NCI-H1417 treated with DMSO at 0.1 percent for 48 hours (cell line): ENCODE results near the gene CCNI2.

Experiments used
- DNase-seq: peaks from one replicate; lab custom pipeline; 2025; lab: John Stamatoyannopoulos, UW

The CCNI2 gene, protein sequence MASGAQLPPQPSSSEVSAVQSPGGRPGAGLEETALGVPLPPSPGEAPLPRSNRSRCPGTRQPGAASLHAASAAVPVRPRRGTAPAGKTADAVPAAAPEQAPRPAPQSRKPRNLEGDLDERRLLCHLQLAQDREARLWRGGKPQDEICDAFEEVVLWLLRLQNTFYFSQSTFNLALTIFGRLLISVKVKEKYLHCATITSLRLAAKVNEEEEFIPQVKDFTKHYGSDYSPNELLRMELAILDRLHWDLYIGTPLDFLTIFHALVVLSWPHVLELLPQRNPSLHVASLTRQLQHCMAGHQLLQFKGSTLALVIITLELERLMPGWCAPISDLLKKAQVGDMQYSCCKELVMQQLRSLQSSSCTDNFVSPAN

DNA sequence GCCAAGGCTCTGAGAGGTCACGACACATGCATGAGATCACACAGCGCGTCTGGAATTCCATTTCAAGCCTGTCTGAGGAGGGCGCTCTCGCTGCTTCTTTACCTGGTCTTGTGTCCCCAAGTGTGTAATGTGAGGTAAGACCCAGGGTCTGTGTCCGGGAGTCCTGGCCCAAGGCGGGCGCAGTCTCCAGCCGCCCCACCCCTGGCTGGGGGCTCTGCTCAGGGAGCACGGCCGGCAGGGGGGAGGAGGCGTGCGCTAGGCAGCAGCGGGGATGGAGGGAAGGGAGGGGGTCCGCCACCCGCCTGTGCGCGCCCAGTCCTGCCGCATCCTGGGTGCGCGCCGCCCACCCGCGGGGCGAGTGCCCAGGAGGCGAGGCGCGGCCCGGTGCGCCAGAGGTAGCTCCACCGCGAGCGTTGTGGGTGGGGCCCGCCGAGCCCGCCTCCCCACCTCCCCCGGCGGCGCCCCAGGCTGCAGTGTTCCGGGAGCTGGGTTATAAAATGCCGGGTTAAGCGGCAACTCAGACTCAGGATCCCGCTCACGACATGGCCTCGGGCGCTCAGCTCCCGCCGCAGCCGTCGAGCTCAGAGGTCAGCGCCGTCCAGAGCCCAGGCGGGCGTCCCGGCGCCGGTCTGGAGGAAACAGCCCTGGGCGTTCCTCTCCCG lies at the start of gene CCNI2:
TSS of gene CCNI2 (plus strand) at position 473 of the 662 bp plus-strand sequence. CDS start at position 543, 70 bp downstream.
- no peak for DNase-seq

DNA sequence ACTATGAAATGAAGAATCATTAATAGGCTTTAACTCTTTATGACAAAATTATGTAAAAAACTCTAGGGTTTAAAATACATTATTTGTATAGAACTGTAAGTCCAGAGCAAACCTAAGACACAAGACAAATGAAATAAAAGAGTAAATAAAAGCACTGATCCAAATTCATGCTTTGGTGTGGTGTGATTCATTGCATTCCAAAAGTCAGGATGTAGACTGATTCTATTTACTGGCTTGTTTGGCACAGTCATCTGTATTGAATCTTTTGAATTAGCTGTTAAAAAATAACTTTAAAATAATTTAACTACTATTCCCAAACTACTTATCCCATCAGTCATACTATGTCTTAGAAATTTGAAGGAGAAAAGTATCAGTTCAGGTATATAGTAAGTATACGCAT lies 42.4 kb upstream of the CCNI2 start:
- DNase-seq, result no peak

DNA sequence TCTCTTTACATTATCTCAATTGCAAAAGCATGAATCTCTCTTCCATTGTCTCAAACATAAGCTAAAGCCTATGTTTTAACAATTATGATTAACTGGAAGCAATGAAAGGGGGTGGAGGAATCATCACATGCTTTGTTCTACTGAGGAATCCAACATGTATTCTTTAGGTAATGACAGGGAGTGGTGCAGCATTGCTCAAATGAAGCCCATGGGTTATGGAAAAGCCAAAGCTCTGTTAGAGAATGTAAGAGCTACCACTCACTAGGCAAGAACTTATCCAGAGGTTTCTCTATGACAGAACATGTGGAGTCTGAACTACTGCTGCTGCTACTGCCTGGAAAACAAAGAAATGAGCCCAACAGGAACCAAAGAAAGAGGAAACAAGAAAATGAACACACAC lies 38.6 kb upstream of the CCNI2 start:
- DNase-seq, result no peak

DNA sequence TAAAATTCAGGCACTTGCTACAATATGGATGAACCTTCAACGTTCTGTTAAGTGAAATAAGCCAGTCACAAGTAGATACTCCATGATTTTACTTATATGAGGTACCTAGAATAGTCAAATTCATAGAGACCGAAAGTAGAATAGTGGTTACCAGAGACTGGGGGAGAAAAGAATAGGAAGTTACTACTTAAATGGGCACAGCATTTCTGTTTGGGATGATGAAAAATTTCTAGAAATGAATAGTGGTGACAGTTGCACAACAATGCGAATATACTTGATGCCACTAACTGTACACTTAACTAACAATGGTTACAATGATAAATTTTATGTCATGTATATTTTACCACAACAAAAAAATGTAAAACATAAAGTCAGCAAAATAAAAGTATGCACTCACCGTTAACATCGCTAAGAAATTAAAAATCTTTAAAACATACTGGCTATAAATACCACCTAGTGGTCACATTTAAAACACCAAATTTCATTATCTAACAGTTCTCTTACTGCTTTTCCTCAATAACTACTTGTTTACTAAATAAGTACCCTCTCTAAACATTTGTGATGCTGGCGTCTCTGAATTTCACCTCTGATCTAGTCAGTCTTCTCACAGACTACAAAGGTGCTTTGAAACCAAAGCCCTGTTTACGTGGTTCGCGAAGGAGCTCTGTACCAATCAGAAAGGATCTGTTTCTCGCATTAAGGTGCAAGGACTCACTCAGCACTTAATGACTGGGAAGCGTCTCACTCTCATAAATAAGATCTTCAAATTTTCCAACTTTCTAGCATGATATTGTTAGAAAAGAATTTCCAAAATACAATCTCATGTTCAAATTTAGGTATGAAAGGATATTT lies 32.5 kb upstream of the CCNI2 start:
- no peak for DNase-seq

DNA sequence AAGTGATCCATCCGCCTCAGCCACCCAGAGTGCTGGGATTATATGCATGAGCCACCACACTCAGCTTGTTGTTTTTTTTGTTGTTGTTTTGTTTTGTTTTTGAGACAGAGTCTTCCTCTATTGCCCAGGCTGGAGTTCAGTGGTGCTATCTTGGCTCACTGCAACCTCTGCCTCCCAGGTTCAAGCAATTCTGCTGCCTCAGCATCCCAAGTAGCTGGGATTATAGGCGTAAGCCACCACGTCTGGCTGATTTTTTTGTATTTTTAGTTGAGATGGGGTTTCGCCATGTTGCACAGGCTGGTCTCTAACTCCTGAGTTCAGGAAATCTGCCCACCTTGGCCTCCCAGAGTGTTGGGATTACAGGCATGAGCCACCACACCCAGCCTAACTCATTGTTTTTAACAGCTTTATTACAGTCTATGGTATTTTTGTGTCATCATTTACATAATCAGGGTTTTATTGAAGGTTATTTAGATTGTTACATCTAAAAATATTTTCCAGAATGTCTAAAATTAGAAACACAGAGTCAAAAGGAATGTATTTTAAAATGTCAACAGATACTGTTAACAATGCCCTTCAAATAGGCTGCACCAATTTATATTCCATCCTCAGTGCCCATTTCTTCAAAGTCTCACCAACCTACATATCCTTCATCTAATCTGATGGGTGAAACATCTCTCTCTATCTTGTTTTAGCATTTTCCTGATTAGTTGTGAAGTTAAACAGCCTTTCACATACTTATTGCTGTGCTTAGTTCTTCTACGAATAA lies 28.5 kb upstream of the CCNI2 start:
- no peak for DNase-seq

DNA sequence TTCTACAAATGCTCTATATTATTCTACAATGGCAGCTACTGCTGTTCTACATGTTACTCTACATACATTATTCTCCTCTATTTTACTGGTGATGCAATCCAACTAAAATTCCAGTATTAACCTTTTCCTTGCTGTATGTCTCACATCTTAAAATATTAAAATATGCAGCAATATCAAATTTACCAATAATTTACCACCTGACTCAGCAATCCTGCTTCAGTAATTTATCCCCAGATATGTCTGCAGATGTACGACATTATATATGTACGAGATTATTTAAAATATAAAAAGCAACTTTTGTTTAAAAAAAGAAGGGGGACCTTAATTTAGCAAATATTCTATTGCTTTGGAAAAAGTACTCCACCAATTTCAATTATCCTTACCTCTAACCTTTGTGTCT lies 21.5 kb upstream of the CCNI2 start:
- no peak for DNase-seq

DNA sequence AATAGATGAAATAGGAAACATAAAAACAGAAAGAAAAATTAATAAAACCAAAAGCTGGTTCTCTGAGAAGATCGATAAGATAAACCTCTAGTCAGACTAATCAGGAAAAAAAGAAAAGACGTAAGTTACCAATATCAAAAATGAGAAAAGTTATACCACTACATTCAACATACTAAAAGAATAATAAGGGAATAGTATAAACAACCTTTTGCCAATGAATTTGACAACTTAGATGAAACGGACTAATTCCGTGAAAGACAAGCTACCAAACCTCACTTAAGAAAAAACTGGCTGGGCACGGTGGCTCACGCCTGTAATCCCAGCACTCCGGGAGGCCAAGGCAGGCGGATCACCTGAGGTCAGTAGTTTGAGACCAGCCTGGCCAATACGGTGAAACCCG lies 17.3 kb upstream of the CCNI2 start:
- DNase-seq, result no peak

DNA sequence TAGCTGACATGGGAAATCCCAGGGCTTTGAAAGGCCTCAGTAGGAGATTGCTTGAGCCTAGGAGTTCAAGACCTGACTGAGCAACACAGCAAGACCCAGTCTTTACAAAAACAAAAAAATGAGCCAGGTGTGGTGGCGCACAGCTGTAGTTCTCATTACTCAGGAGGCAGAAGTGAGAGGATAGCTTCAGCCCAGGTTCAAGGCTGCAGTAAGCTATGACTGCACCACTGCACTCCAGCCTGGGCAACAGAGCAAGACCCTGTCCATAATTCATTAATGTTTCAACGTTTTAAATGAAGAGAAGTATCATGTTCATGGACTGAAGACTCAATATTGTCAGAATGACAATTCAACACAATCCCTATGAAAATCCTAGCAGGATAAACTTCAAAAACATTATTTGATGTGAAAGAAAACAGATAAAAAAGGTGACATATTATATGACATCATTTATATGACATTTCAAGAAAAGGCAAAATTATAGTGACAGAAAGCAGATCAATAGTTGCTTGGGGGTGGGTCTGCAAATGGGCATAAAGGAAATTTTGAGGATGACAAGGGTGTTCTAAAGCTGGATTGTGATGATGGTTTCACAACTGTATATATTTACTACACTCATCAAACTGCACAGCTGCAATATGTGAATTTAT lies 13.6 kb upstream of the CCNI2 start:
- no peak for DNase-seq

DNA sequence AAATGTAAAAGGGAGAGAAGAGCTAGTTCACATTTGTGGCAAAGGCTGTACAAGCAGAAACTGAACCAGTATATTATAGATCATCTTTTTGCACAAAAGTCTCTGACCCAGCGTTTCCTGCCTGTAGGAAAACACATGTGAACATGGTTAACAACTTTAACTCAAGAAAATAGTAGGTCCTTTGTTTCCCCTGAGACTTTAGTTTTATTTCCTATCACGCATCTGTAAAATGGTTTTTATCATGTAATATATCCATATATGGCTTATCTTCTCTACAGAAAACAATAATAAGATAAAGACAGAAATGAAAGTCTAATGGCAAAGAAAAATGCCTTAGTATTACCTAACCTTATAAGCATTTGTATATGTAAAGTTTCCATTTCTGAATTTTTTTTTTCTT lies 12.5 kb upstream of the CCNI2 start:
- DNase-seq, result no peak

DNA sequence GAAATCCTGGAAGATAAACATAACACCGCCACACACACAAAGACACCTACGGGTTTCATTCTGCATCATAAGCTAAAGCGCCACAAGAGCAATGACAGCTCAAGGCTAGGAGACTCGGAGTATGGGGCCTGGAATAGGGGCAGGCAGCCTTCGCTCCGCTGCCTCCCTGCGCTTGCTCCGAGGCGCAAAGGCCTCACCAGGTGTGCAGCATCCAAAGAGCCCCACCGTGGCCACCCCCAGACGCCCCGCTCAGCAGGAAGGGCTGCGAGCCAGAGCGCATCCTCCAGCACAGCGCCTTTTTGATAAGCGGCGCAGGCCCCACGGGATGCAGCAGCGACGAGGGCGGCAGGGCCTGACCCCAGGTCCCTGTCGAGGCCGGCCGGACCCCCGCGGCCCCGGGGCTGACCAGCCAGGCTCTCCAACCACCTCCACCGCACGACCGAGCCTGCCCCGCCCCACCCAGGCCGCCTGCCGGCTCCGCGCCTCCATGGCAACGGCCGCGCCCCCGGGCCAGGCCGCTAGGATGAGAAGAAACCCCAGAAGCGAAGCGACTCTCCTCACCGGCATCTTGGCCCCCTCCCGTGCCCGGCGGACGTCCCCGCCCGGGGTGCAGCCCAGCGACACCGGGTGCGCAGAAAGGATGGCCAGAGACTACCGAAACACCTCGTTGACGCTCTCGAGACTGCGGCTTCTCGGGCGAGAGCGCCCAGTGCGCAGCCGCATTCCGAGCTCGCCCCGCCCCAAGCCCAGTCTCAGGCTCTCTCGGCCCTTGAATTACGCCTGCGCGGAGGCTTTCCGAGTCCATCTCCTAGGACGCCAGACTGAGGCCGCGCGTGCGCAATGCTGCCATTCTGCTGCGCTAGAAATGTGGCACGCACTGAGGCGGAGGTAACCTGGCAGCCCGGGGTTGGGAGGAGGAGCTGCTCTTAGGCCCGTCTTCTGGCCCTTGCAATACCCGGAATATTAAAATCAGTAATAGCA lies 10.1 kb upstream of the CCNI2 start, which contains the start of gene KIF3A:
TSS of gene KIF3A (minus strand) at position 694 of the 981 bp plus-strand sequence. CDS start at position 567, 127 bp downstream.
- DNase-seq, result peak; percentile 59

DNA sequence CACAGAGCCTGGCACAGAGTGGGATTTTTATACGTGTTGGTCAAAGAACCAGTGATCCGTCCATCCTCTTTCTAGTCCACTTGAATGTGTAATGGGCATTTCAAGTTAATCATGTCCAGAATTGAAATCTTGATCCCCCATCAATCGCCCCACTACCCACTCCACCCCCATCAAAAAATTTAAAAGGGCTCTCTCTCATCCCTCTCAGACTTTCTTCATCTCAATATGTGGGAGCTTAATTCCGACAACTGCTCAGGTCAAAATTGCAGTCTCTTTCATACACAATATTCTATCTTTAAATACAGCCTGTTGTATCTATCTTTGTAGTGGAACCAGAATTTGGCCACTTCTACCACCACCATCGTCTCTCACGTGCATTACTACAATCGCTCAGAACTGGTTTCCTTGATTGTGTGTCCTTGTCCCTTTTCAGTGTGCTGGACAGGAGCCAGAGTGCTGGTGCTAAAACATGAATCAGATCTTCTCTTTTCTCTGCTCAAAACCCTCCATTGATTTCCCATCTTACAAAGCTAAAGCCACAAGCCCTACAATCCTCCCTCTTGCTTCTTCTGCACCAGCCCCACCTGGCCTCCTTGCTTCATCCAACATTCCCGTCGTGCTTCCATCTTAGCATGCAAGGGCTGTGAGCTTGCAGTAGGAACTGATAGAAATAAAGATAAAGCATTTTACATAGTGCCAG lies 9.1 kb upstream of the CCNI2 start:
- no peak for DNase-seq

DNA sequence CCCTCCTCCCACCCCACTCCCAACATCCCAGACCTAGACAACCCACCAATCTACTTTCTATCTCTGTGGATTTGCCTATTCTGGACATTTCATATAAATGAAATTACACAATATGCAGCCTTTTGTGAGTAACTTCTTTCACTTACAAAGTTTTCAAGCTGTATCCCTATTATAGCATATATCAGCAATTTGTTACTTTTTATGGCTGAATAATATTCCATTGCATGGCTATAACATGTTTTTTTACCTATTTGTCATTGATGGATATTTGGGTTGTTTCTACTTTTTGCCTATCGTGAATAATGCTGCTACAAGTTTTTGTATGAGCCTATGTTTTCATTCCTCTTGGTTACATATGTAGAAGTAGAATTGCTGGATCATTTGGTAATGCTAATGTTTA lies 8.0 kb upstream of the CCNI2 start:
- no peak for DNase-seq

DNA sequence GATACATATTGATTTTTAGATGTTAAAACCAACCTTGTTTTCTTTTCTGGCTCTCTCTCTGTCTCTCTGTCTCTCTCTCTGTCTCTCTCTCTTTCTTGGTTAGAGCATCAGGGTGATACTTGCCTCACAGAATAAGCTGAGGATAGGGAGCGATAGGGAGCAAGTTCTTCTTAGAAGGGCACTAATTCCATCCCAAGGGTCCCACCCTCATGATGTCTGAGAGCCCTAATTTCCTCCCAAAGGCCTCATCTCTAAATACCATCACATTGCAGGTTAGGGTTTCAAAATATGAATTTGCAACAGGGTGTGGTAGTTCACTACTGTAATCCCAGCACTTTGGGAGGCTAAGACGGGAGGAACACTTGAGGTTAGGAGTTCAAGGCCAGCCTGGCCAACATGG lies 5.1 kb upstream of the CCNI2 start:
- no peak for DNase-seq

DNA sequence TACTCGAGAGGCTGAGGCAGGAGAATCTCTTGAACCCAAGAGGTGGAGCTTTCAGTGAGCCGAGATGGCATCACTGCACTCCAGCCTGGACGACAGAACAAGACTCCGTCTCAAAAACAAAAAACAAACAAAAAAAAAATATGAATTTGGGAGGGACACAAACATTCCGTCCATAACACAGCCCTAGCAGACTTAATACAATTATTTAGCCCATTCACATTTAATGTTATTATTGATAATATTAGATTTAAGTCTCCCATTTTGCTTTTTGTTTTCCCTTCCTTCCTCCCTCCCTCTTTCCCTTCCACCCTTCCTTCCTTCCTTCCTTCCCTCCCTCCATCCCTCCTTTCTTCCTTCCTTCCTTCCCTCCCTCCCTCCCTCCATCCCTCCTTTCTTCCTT lies 4.6 kb upstream of the CCNI2 start:
- DNase-seq, result no peak

DNA sequence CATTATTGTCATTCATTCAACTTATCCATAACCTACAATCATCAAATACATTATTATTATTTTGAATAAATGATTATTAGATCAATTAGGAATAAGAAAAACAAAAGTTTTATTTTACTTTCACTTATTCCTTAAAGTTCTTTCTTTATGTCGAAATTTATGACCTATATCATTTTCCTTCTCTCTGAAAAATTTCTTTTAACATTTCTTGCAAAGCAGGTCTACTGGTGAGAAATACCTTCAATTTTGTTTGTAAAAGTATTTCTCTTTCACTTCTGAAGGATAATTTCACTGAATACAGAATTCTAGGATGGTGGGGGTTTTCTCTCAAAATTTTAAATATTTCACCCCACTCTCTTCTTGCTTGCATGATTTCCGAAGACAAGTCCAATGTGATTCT lies 2.6 kb upstream of the CCNI2 start:
- no peak for DNase-seq

DNA sequence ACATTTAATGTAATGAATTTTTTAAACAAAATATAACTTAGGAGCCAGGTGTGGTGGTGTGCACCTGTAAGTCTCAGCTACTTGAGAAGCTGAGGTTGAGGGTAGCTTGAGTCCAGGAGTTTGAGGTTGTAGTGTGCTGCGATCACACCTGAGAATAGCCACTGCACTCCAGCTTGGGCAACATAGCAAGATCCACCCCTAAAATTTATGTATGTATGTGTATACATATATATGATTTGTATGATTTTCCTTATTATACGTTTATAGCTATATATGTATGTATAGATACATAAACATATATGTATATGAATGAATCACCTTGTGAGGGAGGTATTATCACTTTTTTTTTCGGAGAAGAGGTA lies 653 bp upstream of the CCNI2 start:
- DNase-seq, result no peak

DNA sequence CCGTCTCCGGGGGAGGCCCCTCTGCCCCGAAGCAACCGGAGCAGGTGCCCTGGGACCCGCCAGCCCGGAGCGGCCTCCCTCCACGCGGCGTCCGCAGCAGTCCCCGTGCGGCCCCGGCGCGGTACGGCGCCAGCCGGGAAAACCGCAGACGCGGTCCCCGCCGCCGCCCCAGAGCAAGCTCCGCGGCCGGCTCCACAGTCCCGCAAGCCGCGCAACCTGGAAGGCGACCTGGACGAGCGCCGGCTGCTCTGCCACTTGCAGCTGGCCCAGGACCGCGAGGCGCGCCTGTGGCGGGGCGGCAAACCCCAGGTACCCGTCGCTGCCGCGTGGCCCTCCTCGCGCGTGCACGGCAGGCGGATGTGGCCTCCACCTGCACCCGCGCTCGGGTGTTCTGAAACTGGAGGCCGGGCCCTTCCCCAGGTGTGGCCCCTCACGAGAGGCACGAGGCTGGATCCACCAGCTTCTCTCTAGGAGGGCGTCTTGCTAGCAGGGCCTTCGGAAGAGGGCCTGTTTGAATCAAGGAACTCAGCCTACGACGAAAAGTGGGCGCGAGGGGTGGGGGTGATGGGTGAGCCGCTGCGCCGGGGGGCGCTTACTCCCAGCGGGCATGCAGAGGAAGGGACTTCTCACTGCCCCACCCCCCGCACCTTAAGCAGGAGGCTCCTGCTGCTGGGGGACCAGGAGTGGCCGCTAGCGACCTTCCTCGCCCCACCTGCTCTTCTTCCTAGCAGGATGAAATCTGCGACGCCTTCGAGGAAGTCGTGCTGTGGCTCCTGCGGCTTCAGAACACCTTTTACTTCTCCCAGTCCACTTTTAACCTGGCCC lies 602 bp downstream of the CCNI2 start:
- no peak for DNase-seq

DNA sequence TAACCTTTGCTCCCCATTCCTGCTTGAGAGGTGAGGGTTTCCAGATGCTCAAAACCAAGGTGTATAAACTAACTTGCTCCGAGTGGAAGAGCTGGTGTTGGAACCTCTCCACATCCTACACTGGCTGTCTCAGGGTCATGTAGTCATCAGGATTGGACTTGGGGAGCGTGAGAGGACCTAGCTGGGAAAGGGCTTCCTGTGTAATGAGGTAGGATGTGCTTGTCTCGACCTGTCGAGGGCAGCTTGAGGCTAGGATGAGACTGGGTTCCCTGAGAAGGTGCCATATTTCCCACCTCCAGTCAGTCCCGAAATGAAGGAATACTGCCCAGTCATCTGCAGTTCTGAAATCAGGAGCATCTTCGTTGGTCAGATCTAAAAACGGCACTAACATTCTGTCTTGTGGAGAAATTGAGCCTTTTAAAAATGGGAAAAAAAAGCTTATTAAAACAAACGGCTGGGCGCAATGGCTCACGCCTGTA lies 1.3 kb downstream of the CCNI2 start:
- no peak for DNase-seq

DNA sequence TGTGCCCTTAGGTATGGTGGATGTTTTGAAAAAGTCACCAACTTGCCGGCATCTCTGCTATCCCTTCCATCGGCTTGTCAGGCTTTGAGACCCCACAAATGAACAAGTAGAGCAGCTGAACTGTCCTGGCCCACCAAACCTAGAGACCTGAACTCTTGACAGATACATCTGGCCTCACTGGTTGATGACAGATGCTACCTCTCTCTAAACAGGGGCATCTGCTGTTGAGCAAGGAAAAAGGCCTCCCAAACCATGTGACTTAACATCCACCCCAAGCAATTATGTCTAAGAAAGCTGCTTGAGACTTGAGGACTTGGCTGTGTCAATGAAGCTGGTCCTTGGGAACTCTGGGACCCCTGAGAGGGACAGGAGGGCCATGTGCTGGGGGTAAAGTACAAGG lies 2.3 kb downstream of the CCNI2 start:
- no peak for DNase-seq
